ENCODE measurements around the gene ALDH3B1.
"Not testable (repeated sequence)": the region's sequence is repeated elsewhere in the genome, so short reads cannot be mapped to it uniquely, and the experiment has no call there.

ALDH3B1 gene

GRCh38 chr11:68010090-68011041, at the start of gene ALDH3B1:
ALDH3B1 (plus strand) TSS chr11:68010327; CDS start chr11:68015298, 4,971 bp downstream.
- peak; percentile 93 for DNase-seq

GRCh38 chr11:67963217-67963616, 46.9 kb upstream of the ALDH3B1 start:
- not testable (repeated sequence) for DNase-seq

GRCh38 chr11:67963879-67964278, 46.2 kb upstream of the ALDH3B1 start:
- not testable (repeated sequence) for DNase-seq

GRCh38 chr11:67964746-67965145, 45.4 kb upstream of the ALDH3B1 start:
- DNase-seq, result not testable (repeated sequence)

GRCh38 chr11:67965830-67966348, 44.2 kb upstream of the ALDH3B1 start:
- DNase-seq, result not testable (repeated sequence)

GRCh38 chr11:67974746-67975145, 35.4 kb upstream of the ALDH3B1 start:
- DNase-seq, result not testable (repeated sequence)

- not testable (repeated sequence) for DNase-seq
Measured at GRCh38 chr11:67978766-67979418, 31.2 kb upstream of the ALDH3B1 start.

- not testable (repeated sequence) for DNase-seq
Measured at GRCh38 chr11:67981226-67981625, 28.9 kb upstream of the ALDH3B1 start.

GRCh38 chr11:67982255-67982857, 27.8 kb upstream of the ALDH3B1 start:
- DNase-seq, result not testable (repeated sequence)

- DNase-seq, result no peak
Measured at GRCh38 chr11:67983951-67984350, 26.2 kb upstream of the ALDH3B1 start.

GRCh38 chr11:67985302-67985701, 24.8 kb upstream of the ALDH3B1 start:
- not testable (repeated sequence) for DNase-seq

GRCh38 chr11:67990546-67991346, 19.4 kb upstream of the ALDH3B1 start:
- not testable (repeated sequence) for DNase-seq

GRCh38 chr11:67991347-67992121, 18.6 kb upstream of the ALDH3B1 start:
- not testable (repeated sequence) for DNase-seq

- DNase-seq, result not testable (repeated sequence)
Measured at GRCh38 chr11:67993821-67994220, 16.3 kb upstream of the ALDH3B1 start.

GRCh38 chr11:67994387-67994786, 15.7 kb upstream of the ALDH3B1 start:
- not testable (repeated sequence) for DNase-seq

GRCh38 chr11:67995129-67995528, 15.0 kb upstream of the ALDH3B1 start:
- not testable (repeated sequence) for DNase-seq

GRCh38 chr11:67995579-67995978, 14.5 kb upstream of the ALDH3B1 start:
- not testable (repeated sequence) for DNase-seq

- DNase-seq, result no peak
Measured at GRCh38 chr11:67996051-67996450, 14.1 kb upstream of the ALDH3B1 start.

GRCh38 chr11:67996622-67997474, 13.3 kb upstream of the ALDH3B1 start:
- DNase-seq, result peak; percentile 94

- DNase-seq, result peak; percentile 77
Measured at GRCh38 chr11:67997475-67997921, 12.6 kb upstream of the ALDH3B1 start.

All from MV-4-11 (cell line).